GM15510 (cell line): ENCODE data around the gene MAN2C1.

Experiments
- POLR2A ChIP-seq: IDR thresholded peaks from 3 replicates; pipeline ENCODE4 v1.6.1; 2011; ENCODE audit warnings: borderline replicate concordance; ENCODE audit not compliant: insufficient read length; ENCODE audit errors: extremely low read depth

Gene MAN2C1

GRCh38 chr15:75366163-75366562, 2.2 kb downstream of the MAN2C1 start:
- TF ChIP-seq POLR2A = no peak

- TF ChIP-seq POLR2A = no peak
These were observed 3.5 kb downstream of the MAN2C1 start for GRCh38 chr15:75364881-75365280.

- no peak for TF ChIP-seq POLR2A
These were observed 4.6 kb downstream of the MAN2C1 start for GRCh38 chr15:75363786-75364185.

- no peak for TF ChIP-seq POLR2A
These were observed 5.7 kb downstream of the MAN2C1 start for GRCh38 chr15:75362642-75363249.

- no peak for TF ChIP-seq POLR2A
These were observed 6.3 kb downstream of the MAN2C1 start for GRCh38 chr15:75361989-75362641.

GRCh38 chr15:75361361-75361988, 6.9 kb downstream of the MAN2C1 start:
- TF ChIP-seq POLR2A = no peak

- no peak for TF ChIP-seq POLR2A
These were observed 7.6 kb downstream of the MAN2C1 start for GRCh38 chr15:75360856-75361255.

GRCh38 chr15:75360391-75360790, 8.0 kb downstream of the MAN2C1 start:
- TF ChIP-seq POLR2A = no peak

- TF ChIP-seq POLR2A = no peak
These were observed 8.7 kb downstream of the MAN2C1 start for GRCh38 chr15:75359537-75360250.

GRCh38 chr15:75358771-75359536, 9.5 kb downstream of the MAN2C1 start:
- TF ChIP-seq POLR2A = no peak

GRCh38 chr15:75357976-75358673, 10.3 kb downstream of the MAN2C1 start:
- TF ChIP-seq POLR2A = no peak

- TF ChIP-seq POLR2A = no peak
These were observed 11.9 kb downstream of the MAN2C1 start for GRCh38 chr15:75356517-75356916.

- no peak for TF ChIP-seq POLR2A
These were observed 12.4 kb downstream of the MAN2C1 start for GRCh38 chr15:75356006-75356405.

GRCh38 chr15:75355369-75355768, 13.0 kb downstream of the MAN2C1 start:
- TF ChIP-seq POLR2A = no peak

GRCh38 chr15:75354454-75354853, 14.0 kb downstream of the MAN2C1 start:
- no peak for TF ChIP-seq POLR2A

GRCh38 chr15:75353604-75354003, 14.8 kb downstream of the MAN2C1 start:
- TF ChIP-seq POLR2A = no peak
